Breast epithelium (tissue), 3 donors: Measurements from ENCODE around the gene C8G.

Experiments
- CTCF ChIP-seq, 3 donors: fragments of 450-650 bp; IDR thresholded peaks; one replicate each; pipeline ENCODE4 v1.5.1; 2016 to 2017; ENCODE audit warnings: antibody characterized with exemption in 3 of 3, mild to moderate bottlenecking in 3 of 3, moderate library complexity in 3 of 3
- POLR2A ChIP-seq: fragments of 450-650 bp; IDR thresholded peaks from one replicate; pipeline ENCODE4 v1.6.1; 2016; ENCODE audit warnings: antibody characterized with exemption, mild to moderate bottlenecking, moderate library complexity
- POLR2AphosphoS5 ChIP-seq, 3 donors: sonication (generic); formaldehyde crosslinking; IDR thresholded peaks; one replicate each; pipeline ENCODE4 v1.6.1; 2017; ENCODE audit warnings: antibody characterized with exemption in 3 of 3

DNA sequence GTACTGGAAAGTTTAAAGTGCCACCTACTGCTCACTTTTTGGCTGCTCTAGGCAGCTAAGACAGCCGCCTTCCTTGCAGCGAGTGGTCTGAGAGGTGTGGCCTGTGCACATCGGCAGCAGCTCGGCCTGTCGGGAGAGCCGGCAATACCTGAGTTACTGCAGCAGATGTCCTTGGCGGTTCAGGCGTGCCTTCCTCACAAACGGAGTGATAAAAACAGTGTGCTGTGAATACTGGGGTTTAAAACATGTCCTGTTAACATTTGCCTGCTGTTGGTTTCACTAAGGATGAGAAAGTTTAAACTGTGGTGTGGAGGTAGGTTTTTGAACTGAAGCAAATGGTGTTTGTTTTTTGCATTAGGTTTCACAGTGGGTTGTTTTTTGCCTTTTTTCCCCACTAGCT, 45.8 kb upstream of the C8G start:
- no peak for TF ChIP-seq CTCF (IDR thresholded peaks at IDR 0.05)
- TF ChIP-seq POLR2A = no peak
- no peak for TF ChIP-seq POLR2AphosphoS5 (IDR thresholded peaks at IDR 0.05)
